ENCODE measurements around the gene CNP.

DNA sequence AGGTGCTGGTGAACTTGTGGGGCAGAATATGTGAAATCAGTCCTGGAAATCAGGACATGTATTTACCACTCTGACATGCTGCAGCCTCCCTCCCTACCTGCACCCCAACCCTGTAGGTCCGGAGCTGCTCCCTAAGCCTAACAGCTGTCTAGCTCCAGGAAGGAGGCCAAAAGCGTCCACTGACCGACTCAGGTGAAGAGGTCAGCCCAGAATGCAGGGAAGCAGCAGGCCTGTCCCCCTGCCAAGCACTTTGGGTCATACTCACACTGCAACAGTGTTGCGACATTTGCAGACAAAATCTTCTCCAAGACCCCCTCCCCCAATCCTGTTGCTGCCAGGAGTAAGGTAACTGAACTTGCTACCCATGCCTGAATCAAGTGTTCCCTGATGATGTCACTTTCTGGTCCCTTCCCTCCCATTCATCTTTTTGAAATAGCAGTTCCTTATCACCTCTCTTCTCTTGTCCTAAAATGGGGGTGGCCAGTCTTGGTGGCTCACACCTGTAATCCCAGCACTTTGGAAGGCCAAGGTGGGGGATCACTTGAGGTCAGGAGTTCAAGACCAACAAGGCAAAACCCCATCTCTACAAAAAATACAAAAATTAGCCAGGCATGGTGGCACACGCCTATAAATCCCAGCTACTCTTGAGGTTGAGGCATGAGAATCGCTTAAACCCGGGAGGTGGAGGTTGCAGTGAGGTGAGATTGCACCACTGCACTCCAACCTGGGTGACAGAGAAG lies 46.6 kb upstream of the CNP start:
- TF ChIP-seq, protein P1, sequence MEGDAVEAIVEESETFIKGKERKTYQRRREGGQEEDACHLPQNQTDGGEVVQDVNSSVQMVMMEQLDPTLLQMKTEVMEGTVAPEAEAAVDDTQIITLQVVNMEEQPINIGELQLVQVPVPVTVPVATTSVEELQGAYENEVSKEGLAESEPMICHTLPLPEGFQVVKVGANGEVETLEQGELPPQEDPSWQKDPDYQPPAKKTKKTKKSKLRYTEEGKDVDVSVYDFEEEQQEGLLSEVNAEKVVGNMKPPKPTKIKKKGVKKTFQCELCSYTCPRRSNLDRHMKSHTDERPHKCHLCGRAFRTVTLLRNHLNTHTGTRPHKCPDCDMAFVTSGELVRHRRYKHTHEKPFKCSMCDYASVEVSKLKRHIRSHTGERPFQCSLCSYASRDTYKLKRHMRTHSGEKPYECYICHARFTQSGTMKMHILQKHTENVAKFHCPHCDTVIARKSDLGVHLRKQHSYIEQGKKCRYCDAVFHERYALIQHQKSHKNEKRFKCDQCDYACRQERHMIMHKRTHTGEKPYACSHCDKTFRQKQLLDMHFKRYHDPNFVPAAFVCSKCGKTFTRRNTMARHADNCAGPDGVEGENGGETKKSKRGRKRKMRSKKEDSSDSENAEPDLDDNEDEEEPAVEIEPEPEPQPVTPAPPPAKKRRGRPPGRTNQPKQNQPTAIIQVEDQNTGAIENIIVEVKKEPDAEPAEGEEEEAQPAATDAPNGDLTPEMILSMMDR (IDR thresholded peaks at IDR 0.05) = no peak
- TF ChIP-seq POLR2A (IDR thresholded peaks at IDR 0.05) = no peak

All from Peyer's patch (tissue), 4 donors.